GM12873 (cell line): ENCODE results near the gene MICB.

Experiments
- CTCF ChIP-seq: IDR thresholded peaks from 2 replicates; pipeline ENCODE4 v1.5.1; 2012; ENCODE audit warnings: low read depth, mild to moderate bottlenecking, moderate library complexity, low read length, control low read depth; ENCODE audit not compliant: insufficient read depth; ENCODE audit errors: missing control alignments

MICB gene

GRCh38 chr6:31489086-31489485 is 8.9 kb upstream of the MICB start:
- no peak for TF ChIP-seq CTCF

- TF ChIP-seq CTCF = no peak
Measured at GRCh38 chr6:31490115-31490873, 7.7 kb upstream of the MICB start.

- peak; percentile 98 for TF ChIP-seq CTCF
Measured at GRCh38 chr6:31493875-31494694, 3.9 kb upstream of the MICB start.

DNA sequence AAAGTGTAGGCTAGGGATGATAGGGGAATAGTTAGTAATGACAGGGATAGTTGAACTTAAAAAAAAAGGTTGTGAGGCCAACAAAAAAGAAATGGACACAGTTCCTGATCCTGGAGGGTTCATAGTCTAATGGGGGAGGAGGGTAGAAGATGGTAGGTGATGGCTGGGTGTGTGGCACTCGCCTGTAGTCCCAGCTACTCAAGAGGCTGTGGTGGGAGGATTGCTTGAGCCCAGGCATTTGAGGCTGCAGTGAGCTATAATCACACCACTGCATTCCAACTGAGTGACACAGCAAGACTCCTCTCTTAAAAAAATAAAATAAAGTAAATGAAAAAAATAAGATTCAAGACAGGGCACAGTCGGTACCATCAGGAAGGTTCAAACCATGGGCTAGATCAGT is 2.4 kb upstream of the MICB start:
- no peak for TF ChIP-seq CTCF

- TF ChIP-seq CTCF = no peak
Measured at GRCh38 chr6:31498748-31499147, 803 bp downstream of the MICB start.

DNA sequence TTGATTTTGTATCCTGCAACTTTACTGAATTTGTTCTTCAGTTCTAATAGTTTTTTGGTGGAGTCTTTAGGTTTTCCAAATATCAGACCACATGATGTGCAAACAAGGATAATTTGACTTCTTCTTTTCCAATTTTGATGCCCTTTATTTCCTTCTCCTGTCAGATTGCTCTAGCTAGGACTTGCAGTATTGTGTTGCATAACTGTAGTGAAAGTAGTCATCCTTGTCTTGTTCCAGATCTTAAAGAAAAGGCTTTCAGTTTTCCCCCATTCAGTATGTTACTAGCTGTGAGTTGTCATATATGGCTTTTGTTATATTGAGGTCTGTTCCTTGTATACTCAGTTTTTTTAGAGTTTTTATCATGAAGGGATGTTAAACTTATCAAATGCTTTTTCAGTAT is 4.6 kb downstream of the MICB start:
- TF ChIP-seq CTCF = no peak

DNA sequence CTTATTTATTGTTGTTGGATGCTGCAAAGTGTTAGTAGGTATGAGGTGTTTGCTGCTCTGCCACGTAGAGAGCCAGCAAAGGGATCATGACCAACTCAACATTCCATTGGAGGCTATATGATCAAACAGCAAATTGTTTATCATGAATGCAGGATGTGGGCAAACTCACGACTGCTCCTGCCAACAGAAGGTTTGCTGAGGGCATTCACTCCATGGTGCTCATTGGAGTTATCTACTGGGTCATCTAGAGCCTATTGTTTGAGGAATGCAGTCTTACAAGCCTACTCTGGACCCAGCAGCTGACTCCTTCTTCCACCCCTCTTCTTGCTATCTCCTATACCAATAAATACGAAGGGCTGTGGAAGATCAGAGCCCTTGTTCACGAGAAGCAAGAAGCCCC is 12.1 kb downstream of the MICB start:
- no peak for TF ChIP-seq CTCF
